HG03175 (cell line): ENCODE measurements around the gene OPHN1.

Experiments used
- ATAC-seq: cut with Tn5 transposase; IDR thresholded peaks from one replicate; pipeline ENCODE4 v1.9.1; 2021; ENCODE audit warnings: mild to moderate bottlenecking, moderate library complexity; ENCODE audit not compliant: unreplicated experiment

The OPHN1 gene

DNA sequence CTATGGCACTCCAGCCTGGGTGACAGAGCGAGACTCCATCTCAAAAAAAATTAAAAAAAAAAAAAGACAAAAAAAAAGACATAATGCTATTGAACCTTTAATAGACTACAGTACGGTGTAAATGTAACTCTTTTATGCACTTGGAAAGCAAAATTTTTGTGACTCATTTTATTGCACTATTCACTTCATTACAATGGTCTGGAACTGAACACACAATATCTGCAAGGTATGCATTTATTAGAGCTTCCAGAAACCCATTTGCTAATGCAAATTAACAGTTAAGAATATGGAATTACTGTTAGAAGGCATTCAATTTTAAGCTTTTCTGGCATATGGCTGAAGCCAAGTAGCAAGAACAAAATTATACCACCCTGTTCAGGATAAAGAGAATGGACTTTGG, 176.3 kb downstream of the OPHN1 start:
- no peak for ATAC-seq

DNA sequence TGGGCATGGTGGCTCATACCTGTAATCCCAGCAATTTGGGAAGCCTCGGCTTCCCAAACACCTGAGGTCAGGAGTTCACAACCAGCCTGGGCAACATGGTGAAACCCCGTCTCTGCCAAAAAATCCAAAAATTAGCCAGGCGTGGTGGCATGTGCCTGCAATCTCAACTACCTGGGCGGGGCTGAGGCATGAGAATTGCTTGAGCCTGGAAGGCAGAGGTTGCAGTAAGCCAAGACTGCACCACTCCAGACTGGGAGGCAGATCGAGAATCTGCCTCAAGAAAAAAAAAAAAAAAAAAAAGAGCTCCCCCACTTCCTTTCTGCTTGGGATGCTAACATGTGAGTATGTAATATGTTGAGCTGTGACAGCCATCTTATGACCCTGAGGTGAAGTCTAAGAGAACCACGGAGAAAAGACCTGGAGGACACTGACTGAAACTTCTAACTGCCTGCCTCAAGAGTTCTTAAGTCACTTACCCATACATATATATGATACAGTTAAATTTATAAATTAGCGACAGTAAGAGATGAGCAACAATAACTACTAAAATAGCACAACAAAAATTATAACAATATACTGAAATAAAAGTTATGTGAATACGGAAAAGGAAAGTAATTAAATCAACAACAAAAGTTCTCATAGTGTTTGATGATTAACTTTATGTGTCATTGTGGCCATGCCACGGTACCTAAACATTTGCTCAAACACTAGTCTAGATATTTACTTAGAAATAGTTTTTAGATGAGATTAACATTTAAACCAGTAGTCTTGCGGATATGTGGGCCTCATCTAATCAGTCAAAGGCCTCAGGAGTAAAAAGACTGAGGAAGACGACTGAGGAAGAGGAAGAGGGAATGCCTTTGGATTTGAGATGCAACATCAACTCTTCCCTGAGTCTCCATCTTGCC, 178.3 kb downstream of the OPHN1 start:
- no peak for ATAC-seq

DNA sequence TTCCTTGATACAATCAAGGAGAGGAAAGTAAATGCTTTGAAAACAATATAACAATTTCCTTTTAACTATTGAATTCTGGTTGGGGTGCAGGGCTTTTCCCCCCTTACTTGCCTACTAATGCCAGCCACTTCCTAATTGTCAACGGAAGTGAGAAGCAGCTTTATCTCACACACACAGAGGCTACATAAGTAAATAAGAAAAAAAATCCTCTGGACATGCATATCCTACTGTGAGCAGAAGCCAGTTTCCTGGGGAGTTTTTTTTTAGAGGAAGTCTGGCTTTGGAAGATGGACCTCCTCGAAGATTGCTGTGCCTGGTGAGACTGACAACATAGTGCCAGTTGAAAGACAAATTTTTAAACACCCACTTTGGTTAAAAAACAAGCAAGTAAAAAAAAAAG, 180.6 kb downstream of the OPHN1 start:
- no peak for ATAC-seq

DNA sequence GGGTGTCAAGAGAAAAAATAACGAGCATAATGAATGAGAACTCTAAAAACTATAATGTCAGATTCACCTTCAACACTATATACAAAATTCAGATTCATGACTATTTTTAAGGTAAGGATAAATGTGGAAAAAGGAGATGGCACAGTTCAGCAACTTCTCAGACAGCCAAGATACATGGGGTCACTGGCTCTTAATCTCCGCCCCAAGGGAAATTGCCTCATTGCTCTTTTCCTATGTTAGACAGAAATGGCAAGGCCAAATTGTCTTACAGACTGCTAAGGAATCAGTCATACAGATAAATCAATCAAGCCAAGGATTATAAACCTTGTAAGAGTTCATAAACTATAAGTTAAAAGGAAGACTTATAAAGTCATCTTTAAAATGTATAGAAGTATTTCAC, 183.4 kb downstream of the OPHN1 start:
- no peak for ATAC-seq

DNA sequence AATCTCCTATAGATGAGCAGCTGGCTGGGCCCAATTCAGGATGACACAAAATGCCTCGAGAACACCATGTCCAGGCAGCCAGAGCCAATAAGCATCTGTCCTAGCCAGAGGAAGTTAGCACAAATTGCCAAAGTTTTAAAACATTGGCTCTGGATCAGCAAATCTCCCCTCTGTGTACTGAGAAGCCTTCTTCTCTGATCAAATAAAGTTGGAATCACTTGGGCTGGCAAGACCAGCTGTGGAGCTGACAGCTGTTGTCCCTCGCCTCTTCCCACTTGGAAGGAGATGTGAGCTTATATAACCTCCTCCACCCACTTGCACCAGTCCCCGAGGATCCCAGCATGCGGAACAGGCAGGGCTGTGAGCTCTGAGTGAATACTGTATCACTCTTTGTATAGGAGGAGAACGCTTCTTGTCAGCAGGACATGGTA, 183.9 kb downstream of the OPHN1 start:
- ATAC-seq, result no peak

DNA sequence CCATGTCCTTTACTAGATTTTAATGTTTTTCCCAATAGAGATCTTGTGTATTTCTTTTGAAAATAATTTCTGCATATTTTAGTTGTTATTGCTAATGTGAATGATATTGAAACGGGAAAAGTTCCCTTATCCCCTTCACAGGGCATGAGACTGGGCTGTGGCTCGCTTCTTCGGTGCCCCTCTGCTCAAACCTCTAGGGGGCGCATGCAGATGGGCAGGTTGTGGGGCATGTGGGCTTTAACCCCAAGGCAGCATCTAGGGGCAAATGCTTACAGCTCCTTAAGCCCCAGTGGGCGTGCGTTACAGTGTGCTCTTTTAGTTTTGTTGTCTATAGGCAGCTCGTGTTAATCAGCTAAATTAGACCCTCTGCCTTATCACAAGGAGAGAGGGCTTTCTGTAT, 194.7 kb downstream of the OPHN1 start:
- ATAC-seq, result no peak

DNA sequence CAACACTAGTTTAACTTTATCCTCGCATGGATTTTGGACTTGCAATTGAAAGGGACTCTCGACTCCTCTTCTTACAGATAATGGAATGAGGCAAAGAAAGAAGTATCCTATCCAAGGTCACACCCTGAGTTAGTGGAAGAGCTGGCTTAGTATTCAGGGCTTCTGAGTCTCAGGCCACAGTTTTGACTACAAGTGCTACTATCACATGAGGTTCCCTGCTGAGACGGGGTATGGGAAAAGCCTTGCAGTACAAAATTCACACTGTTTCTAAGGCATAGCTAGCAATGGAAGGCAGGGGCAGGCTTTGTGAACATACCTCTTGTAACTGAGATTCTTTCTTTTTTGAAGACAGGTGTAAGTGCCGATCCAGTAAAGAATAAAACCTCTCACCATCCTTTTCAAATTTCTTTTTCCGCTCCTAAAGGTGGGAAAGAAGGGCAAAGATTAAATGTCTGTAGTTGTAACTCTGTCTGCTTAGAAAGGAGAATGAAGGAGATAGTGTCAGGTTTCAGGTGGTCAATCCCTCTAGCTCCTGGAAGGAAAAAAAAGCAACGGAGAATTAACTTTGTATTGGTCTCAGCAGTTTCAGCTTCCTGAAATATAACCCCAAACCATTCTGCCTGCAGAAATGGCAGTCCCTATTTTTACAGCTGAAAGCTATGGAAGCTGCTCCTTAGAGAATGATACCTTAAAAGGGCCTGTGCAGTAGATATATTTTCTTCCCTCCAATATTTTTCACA, 199.0 kb downstream of the OPHN1 start:
- no peak for ATAC-seq

DNA sequence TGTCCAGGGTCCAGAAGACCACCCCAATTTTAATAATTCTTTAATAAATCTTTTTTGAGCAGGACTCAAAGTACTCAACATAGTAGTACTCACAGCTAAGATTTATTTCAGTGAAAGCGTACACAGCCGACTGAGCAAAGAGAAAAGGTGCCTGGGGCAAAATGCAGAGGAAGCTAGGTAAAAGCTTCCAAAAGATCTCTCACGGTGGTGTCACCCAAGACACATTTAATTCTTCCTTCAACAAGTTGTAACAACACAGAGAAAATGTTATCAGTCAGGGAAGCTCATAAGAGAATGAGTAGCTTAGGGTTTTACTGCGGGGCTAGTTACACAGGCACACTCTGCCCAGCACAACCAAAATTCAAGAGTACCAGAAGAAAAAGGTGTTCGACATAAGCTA, 201.1 kb downstream of the OPHN1 start:
- no peak for ATAC-seq

DNA sequence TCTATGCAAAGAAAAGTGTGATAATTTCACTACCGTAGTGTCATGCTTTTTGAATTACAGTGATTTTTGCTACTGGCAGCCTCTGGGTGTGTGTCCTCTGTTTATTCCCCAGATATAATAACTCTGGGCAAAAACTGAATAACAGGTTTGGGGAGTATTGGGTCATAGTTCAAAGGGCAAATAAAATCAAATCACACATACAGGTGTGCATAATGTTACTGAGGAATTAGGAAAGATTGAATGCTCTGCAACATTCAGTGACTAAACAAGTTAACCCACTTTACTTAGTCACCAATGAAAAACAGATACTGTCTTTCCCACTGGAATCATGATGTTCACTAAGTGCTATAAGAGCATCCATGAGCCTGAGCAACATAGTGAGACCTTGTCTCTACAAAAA, 224.3 kb downstream of the OPHN1 start:
- ATAC-seq, result no peak

DNA sequence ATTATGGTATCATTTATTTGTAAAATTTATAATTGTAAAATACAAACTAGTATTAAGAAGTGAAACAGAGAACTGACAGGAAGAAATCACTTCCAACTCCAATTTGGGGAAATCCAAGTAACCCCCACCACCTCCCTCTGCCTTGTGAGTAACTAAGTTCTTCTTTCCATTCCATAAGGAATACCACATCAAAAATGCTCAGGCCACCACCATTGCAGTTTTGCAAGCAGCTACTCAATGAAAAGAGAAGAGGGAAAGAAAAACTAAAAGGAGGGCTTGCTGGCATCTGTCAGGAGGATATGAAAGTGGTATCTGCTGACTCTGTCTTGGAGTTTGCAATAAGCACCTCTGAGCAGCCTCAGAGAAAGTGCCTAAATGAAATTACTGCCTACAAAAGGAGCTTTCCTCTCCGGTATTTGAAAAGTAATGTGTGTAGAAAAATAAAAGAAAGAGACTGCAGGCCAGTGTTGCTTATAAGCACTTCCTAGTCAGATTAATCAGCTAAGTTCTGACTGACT, 228.7 kb downstream of the OPHN1 start:
- ATAC-seq, result no peak

DNA sequence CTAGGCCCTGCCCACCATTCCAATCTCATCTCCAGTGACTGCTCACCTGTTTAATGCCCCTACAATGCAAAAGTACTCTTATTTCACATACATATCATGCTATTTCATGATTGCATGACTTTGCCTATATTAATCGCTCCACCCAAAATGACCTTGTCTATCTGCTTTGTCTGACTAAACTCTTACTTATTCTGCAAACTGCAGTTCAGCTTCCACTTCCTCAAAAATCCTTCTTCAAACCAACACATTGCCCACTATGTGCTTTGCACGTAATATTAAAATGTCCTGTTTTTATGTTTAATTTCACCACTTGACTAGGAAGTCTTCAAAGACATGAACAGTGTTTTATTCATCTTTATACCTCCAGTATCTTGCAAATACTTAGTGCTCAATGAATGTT, 229.6 kb downstream of the OPHN1 start:
- ATAC-seq, result no peak

DNA sequence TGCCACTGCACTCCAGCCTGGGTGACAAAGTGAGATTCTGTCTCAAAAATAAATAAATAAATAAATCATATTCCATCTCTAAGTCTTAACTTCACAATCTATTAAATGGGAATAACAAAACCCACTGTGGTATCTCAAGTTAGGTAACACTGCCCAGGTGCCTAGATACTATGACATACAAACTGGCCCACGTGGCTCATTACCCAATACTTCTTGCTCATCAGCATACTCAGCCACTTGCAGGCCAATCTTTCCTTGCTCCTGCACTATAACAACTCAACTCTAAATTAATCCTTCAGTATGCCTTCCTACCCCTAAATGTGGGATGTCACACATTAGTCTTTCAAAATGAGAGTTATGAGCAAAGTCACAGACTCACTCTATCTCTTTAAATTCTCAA, 230.1 kb downstream of the OPHN1 start:
- no peak for ATAC-seq

DNA sequence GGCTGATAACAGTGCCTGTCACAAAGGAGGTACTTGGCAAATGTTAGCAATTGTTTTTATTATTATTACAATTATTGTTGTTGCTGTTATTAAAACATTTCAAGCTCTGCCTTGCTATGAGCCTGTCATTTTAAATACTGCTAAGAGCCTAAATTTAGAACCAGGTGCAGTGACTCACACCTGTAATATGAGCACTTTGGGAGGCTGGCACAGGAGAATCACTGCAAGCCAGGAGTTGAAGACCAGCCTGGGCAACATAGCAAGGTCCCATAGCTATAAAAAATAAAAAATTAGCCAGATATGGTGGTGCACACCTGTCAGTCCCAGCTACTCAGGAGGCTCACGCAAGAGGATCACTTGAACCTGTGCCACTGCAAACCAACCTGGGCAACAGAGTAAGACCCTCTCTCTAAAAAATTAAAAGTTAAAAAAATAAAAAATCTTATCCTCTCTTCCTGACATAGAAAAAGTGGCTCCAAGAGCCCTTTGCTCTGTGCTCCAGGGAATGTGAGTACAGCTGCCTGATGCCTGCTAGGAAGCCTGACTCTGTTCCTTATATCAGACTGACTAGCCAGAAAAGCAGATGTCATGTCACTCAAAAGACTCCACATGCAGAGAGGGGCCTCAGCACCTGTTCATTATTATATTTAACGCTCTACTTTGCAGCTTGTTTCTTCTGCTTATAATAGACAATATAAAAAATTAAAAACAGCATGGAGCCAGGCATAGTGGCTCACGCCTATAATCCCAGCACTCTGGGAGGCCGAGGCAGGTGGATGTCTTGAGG, 234.0 kb downstream of the OPHN1 start:
- no peak for ATAC-seq

DNA sequence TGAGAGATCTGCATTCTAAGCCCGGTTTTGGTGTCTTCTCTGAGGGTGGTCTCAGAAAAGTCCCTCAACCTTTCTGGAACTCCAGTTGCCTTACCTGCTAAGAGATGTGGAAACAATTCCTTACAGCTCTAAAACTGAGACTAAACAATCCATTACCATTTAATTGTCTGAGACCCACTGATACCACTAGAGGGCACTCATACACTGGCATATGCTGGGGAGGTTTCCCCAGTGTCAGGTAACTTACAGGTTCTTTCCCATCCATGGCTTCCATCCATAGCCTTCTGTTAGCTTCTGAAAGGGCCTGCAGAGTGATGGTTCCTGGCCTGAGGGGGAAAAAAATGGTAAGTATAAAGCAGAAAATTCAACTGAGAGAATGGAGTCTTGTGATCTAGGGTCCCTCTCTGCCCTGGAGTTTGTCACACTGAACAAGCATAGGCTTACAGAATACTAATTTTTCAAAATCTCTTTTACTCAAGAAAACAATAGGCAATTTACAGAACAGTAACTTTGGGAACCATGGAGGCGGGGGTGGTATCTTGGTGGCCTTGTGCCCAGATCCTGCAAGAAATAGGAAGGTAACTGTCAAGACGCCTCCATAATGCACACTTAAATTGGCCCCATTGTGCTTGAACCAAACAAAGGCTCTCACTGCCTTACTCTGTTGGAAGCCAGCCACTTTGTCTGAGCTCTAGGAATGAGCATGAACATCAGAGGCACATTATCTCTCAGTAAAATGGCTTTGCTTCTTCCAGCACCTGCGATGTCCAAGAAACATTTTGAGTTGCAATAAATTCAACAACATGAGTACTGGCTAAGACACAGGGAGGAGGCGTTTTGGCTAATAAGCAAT, 236.1 kb downstream of the OPHN1 start:
- ATAC-seq, result no peak

DNA sequence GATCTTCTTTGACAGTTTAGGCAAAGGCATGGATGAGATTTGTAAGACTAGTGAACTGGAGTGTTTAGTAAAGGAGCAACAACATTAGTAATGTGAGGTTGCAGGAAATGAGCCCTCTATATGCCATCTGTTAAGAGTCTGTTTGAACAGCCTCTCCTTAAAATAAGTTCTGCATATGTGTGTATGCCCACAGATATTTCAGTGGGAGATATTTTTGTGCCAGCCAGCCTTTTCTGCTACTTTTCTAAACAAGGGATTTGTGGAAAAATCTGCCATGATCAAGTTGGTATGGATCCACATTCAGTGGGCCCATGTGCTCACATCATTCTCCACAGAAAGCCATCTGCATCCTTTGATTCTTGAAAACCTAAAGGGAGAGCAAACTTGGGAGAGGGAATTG, 237.7 kb downstream of the OPHN1 start:
- no peak for ATAC-seq

DNA sequence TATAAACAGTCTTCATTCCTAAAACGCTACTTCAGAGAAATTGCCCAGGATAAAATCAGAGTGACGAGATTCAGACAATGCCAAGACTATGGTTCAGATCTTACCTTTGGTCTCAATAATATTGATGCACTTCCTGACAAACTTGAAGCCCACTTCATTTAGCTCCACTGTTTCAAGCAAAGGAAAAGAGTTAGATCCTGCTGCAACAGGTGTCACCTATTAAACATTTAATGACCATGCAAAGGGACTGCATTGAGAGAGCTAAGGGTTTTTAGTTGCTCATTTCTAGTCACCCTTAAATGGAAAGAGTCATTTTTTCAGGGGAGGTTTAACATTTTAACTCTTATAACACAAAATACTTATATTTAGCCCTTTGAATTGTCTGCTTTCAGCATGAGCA, 239.5 kb downstream of the OPHN1 start:
- no peak for ATAC-seq

DNA sequence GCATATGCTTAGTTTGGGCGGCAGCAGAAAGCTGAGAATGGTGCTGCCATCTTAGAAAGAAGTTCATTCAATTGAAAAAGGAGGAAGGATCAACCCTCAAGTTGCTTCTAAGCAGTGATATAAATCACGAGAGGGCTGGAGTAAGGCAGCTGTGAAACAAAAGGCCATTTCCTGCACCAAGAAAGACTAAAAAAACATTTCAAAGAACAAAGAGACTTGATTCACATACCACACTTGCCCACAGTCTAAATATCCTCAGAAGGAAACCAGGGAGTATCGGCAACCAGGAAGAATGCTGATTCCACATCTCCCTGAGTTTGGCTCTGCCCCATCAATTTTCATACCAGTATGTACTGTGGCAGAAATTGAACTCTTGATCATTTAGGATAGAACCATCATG, 240.1 kb downstream of the OPHN1 start:
- ATAC-seq, result no peak

DNA sequence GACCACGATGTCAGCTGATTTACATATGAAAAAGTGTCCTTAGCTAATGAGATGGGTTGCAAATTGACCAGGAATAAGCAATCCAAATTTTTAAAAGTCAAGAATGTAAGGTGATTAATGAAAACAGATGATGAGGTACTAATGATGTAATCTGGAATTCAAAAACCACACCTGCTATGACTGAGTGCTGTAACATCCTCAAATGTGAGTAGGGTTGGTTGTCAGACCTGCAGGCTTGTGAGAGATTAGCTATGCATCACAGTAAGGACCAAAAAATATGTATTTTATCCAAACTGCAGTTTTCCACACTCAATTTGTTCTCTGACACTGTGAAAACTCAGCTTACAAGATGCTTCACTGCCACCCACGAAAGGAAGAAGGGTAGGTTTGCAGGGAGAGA, 242.5 kb downstream of the OPHN1 start:
- no peak for ATAC-seq

DNA sequence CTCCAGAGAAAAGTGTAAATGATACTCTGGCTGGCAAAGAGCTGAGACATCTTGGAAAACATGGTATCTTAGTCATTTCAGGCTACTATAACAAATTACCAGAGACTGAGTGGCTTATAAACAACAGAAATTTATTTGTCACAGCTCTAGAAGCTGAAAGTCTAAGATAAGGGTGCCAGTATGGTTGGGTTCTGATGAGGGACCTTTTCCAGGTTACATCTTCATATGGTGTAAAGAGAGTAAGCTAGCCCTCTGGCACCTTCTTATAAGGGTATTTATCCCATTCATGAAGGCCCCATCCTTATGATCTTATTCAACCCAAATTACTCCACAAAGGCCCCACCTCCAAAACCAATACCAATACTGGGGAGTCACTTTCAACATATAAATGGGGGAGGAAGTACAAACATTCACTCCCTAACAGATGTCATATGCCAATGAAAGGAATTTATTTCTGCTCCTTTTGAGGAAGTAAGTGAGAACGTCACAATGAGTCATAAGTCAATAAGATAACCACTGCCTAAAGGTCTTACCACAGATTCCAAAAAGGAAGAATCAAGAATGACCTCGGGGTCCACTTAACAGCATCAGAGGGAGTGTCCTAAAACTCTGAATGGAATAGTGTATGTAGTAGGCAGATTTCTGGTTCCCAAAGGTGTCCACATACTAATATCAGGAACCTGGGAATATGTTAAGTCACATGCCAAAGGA, 246.6 kb downstream of the OPHN1 start:
- ATAC-seq, result no peak

DNA sequence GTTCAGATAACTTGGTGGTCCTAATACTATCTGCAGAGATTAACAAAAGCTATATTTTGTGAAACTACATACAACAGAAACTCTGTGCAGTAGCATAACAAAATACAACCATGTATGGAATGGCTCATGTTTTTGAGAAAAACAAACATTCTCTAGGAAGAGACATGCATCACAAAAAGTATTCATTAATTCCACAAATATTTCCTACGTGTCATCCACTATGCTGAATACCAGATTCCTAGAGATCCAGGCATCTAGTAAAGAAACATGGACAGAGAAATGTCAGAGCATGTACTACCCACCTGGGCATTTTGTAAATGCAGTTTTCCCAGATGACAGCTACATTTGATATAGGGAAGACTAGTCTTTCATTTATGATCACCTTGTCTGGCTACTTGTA, 248.1 kb downstream of the OPHN1 start:
- ATAC-seq, result no peak
